Measurements from ENCODE around the gene CBR3. TPM values are rescaled to one million over a fixed set of nuclear protein-coding genes. Genes with fewer than 3 reads are reported as not detected.

CBR3 gene
- total and polyA plus RNA-seq, 2 donors (not counting 1 experiment from before 2014, with no cell fraction given): 1.9 to 11.3 TPM

DNA sequence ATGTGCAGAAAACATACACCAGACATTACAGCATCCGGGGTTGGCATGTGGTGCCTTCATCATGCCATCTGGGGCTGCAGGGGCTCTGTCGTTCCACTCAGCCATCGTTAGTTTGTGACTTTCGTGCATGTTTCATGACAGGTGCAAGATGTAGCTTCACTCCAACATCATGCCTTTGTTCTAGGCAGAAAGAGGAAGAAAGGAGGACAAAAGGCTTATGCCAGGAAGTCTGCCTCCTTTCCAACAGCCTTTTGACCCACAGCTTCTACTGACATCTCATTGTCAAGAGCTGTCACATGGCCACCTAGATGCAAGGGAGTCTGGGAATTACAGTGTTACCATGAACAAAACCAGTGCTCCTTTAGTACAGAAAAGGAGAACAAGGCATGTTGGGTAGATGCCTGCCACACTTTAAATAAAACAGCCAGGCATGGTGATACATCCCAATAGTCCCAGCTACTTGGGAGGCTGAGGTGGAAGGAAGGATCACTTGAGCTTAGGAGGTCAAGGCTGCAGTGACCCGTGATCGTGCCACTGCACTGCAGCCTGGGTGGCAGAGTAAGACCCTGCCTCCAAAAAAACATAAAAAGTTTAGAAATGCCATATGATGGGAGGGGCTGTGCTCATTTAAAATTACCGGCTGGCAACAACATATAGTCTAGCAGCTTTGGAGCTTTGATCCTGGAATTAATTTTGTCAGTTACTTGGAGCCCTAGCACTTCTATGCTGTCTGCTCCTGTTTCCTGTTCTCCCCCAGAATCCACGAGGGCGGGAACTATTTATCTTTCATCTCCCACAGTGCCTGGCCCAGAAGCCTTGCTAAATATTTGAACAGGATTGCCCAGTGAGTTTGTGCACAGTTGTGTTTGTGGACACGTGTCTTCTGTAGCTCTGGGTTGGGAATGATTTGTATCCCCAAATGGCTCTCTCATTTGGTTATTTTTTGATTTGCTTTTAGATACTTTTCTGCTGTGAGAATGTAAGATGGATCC is 29.2 kb downstream of the CBR3 start:
- Mint-ChIP-seq H3K9me3 (ENCODE audit: insufficient read depth) (no peaks in the 10 kb centered on the region), H3K27me3 (no peaks in the 10 kb centered on the region), H3K4me1 (peaks cover 34% of the 10 kb centered on the region), H3K4me3 (no peak overlapping the region), H3K27ac (peak overlapping the region; percentile 41)
- Histone ChIP-seq H3K27ac (ENCODE audit: low read length in 2 of 2) (no peak overlapping the region), H3K4me3 (ENCODE audit: control extremely low read depth in 1 of 5, extremely low read depth in 1 of 5, insufficient read depth in 1 of 5, low read depth in 2 of 5, low read length in 4 of 5) (no peak overlapping the region), H3K9me3 (ENCODE audit: control extremely low read depth in 1 of 3, control insufficient read depth in 2 of 3, insufficient read depth in 1 of 3, low read length in 2 of 3) (no peaks in the 10 kb centered on the region), H3K9ac (ENCODE audit: low read length) (no peak overlapping the region), H3K27me3 (replicated peaks in 1 of 4; ENCODE audit: control extremely low read depth in 1 of 4, control insufficient read depth in 3 of 4, insufficient read depth in 4 of 4, low read length in 3 of 4) (no peaks in the 10 kb centered on the region), H3K79me2 (ENCODE audit: control insufficient read depth, insufficient read depth, low read length) (peaks cover 73% of the 10 kb centered on the region), H3K4me2 (replicated peaks; ENCODE audit: low read depth, low read length, poor library complexity, severe bottlenecking) (no peak overlapping the region), H4K20me1 (ENCODE audit: control insufficient read depth, insufficient read depth, low read length, poor library complexity, severe bottlenecking) (peaks cover 51% of the 10 kb centered on the region), H2AFZ (ENCODE audit: insufficient read depth, low read depth, low read length, poor library complexity, severe bottlenecking) (no peak overlapping the region), H3K36me3 (replicated peaks in 1 of 2; ENCODE audit: control extremely low read depth in 1 of 2, control insufficient read depth in 1 of 2, extremely low read depth in 1 of 2, insufficient read depth in 2 of 2, low read length in 1 of 2) (peaks cover 0 to 43% of the 10 kb centered on the region in 2 experiments), H3K4me1 (ENCODE audit: control insufficient read depth in 2 of 2, insufficient read depth in 2 of 2, low read length in 2 of 2) (peaks cover 0 to 3% of the 10 kb centered on the region in 2 donors)
- DNase-seq (no peak), ATAC-seq (ENCODE audit: low read depth) (no peak)
- intact Hi-C loops (cut with micrococcal nuclease): no loop called here
- TF ChIP-seq EZH2 (IDR thresholded peaks at IDR 0.05; ENCODE audit: borderline replicate concordance, insufficient read depth, low read depth, low read length, poor library complexity, severe bottlenecking): no peak
- TF ChIP-seq CTCF (IDR thresholded peaks at IDR 0.05): no peak
- CTCF ChIA-PET: interaction anchor here (0.7 to 3.4 kb wide), 2 partner anchors 11 to 38 kb away, joined by 3 to 11 read pairs; no protein-coding TSS in a partner anchor
- POLR2A ChIA-PET: interaction anchor here (0.6 kb wide), 1 partner anchor 108 kb away, joined by 4 read pairs; no protein-coding TSS in a partner anchor
- 42% methylated on average over 5 of the region's 10 CpGs for WGBS (ENCODE audit: insufficient coverage)

DNA sequence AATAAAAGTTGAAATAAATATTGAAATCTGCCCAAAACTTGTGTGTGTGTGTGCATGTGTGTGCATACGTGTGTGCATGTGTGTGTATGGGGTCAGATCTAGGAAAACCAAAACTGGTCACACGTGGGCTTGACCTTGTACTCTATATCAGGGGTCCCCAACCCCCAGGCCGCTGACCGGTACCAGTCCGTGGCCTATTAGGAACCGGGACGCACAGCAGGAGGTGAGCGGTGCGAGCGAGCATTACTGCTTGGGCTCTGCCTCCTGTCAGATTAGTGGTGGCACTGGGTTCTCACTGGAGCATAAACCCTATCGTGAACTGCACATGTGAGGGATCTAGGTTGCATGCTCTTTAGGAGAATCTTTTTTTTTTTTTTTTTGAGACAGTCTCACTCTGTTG is 30.5 kb downstream of the CBR3 start:
- Mint-ChIP-seq H3K9me3 (ENCODE audit: insufficient read depth) (no peaks in the 10 kb centered on the region), H3K27ac (no peak overlapping the region), H3K27me3 (no peaks in the 10 kb centered on the region), H3K4me3 (no peak overlapping the region), H3K4me1 (peaks cover 25% of the 10 kb centered on the region)
- H3K9ac ChIP-seq (ENCODE audit: low read length): no peak overlapping the region
- peaks cover 0 to 47% of the 10 kb centered on the region in 2 experiments for H3K36me3 ChIP-seq (replicated peaks in 1 of 2; ENCODE audit: control extremely low read depth in 1 of 2, control insufficient read depth in 1 of 2, extremely low read depth in 1 of 2, insufficient read depth in 2 of 2, low read length in 1 of 2)
- ChIA-PET POLR2A (no interaction called here), CTCF (interaction anchor here (3.4 kb wide), 1 partner anchor 12 kb away, joined by 11 read pairs; no protein-coding TSS in a partner anchor)
- intact Hi-C loops (cut with micrococcal nuclease): no loop called here
- H2AFZ ChIP-seq (ENCODE audit: insufficient read depth, low read depth, low read length, poor library complexity, severe bottlenecking): no peak overlapping the region
- no peaks in the 10 kb centered on the region for H3K4me1 ChIP-seq (ENCODE audit: control insufficient read depth in 2 of 2, insufficient read depth in 2 of 2, low read length in 2 of 2)
- H4K20me1 ChIP-seq (ENCODE audit: control insufficient read depth, insufficient read depth, low read length, poor library complexity, severe bottlenecking): peaks cover 47% of the 10 kb centered on the region
- WGBS (ENCODE audit: insufficient coverage): 97% methylated on average over 10 of the region's 11 CpGs
- no peaks in the 10 kb centered on the region for H3K27me3 ChIP-seq (replicated peaks in 1 of 4; ENCODE audit: control extremely low read depth in 1 of 4, control insufficient read depth in 3 of 4, insufficient read depth in 4 of 4, low read length in 3 of 4)
- H3K79me2 ChIP-seq (ENCODE audit: control insufficient read depth, insufficient read depth, low read length): peaks cover 72% of the 10 kb centered on the region
- H3K4me2 ChIP-seq (replicated peaks; ENCODE audit: low read depth, low read length, poor library complexity, severe bottlenecking): no peak overlapping the region
- H3K27ac ChIP-seq (ENCODE audit: low read length in 2 of 2): no peak overlapping the region
- TF ChIP-seq EZH2 (IDR thresholded peaks at IDR 0.05; ENCODE audit: borderline replicate concordance, insufficient read depth, low read depth, low read length, poor library complexity, severe bottlenecking): no peak
- no peak for TF ChIP-seq CTCF (IDR thresholded peaks at IDR 0.05)
- ATAC-seq (ENCODE audit: low read depth): no peak
- DNase-seq: no peak
- no peaks in the 10 kb centered on the region for H3K9me3 ChIP-seq (ENCODE audit: control extremely low read depth in 1 of 3, control insufficient read depth in 2 of 3, insufficient read depth in 1 of 3, low read length in 2 of 3)
- no peak overlapping the region for H3K4me3 ChIP-seq (ENCODE audit: control extremely low read depth in 1 of 5, extremely low read depth in 1 of 5, insufficient read depth in 1 of 5, low read depth in 2 of 5, low read length in 4 of 5)
